ENCODE results near the gene HTR6.
"Not testable (repeated sequence)": the region's sequence is repeated elsewhere in the genome, so short reads cannot be mapped to it uniquely, and the experiment has no call there.

The HTR6 gene

DNA sequence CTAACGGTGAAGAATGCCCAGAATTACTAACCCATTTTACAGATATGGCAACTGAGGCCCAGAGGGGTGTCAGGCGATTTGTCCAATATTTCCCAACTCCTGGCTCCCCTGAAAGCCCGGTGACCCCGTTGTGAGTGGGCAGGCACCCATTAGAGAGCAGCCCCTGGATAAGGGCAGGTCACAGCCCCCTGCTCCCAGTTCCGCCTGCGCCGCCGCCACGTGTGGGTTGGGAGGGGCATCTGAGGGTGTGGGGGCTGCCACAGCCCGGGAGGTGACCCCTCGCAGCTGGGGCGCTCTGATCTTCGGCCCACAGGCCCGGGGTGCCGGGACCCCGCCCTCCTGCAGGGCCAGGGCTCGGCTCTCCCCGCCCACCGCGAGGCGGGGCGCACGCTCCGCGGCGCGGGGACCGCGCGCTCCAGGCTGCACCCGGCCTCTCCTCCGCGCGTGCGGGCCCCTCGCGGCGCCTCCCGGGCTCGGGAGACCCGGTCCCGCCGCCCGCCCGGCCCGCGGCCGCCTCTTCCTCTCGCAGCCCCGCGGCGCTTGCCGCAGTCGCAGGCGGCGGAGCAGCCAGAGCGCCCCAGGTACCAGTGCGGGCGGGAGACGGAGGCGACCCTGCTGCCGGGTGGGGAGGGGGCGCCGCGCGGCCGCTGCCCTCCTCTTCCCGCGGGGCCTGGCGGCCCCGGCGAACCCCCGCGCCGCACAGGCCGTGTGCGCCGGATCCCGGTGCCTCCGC lies at the start of gene HTR6:
Gene HTR6 (plus strand): TSS at position 423 of the 733 bp plus-strand sequence. CDS start 879 bp downstream, outside the sequence.
- DNase-seq (ENCODE audit: low read depth): no peak

DNA sequence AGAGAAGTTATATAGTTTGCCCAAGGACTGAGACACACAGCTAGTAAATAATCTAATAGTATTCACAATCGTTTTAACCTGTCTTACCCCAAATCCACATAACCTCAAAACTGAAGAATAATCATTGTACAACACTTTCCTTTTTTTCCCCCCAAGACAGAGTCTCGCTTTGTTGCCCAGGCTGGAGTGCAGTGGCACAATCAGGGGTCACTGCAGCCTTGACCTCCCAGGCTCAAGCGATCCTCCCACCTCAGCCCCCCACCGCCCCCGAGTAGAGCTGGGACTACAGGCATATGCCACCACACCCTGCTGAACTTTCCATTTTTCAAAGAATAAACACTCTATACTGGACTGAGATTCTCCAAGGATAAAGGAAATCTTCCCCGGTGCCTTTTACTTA lies 49.2 kb upstream of the HTR6 start:
- DNase-seq (ENCODE audit: low read depth): no peak

DNA sequence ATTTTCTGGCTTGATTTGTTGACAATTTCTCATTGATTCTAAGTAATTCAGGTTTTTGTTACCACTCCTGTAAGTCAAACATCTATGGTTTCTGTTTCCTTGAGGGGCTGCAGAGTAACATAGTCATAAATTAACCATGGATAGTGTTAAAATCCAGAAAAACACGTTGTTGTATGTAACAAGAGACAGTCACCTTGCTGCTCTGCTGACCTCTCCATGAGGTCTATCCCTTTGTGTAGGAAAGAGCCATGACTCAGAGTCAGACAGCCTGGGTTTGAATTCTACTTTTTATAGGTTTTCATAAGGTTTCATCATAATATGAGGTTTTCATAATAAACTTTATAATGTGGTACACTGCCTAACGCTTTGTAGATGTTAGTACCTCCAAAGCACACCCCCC lies 48.2 kb upstream of the HTR6 start:
- no peak for DNase-seq (ENCODE audit: low read depth)

DNA sequence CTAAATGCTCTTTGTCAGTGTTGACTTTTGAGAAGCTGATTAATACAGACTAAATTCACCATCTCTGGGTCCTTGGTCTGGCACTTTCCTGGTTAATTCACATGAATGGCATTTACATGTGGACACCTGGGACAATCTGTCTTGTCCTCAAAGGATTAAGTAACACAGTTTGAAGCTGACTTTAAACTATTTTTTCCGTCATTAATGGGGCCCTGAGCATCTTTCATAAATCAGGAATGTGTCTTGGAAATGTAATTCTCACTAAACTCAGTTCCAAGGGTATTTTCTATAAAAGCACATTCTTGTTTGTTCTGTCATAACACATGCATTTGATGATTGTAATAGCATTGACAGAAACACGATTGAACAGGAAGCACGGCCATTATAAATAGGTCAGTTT lies 47.3 kb upstream of the HTR6 start:
- no peak for DNase-seq (ENCODE audit: low read depth)

DNA sequence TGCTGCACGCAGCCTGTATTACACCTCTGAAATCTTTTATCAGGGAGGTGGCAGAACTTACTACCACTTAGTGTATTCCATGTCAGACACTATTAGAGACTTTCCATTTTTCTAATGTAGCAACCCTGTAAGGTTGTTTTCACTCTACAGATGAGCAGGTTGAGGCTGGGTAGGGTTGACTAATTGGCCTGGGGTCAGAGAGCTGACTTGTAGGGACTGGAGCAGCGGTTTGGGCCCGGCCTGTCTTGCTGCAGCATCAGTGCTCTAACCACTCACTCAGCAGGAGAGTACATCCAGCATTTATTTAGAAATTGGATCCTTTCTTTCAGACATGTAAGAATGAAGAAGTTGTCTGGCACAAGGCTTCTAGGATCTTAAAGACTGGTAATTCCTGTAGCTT lies 46.2 kb upstream of the HTR6 start:
- no peak for DNase-seq (ENCODE audit: low read depth)

DNA sequence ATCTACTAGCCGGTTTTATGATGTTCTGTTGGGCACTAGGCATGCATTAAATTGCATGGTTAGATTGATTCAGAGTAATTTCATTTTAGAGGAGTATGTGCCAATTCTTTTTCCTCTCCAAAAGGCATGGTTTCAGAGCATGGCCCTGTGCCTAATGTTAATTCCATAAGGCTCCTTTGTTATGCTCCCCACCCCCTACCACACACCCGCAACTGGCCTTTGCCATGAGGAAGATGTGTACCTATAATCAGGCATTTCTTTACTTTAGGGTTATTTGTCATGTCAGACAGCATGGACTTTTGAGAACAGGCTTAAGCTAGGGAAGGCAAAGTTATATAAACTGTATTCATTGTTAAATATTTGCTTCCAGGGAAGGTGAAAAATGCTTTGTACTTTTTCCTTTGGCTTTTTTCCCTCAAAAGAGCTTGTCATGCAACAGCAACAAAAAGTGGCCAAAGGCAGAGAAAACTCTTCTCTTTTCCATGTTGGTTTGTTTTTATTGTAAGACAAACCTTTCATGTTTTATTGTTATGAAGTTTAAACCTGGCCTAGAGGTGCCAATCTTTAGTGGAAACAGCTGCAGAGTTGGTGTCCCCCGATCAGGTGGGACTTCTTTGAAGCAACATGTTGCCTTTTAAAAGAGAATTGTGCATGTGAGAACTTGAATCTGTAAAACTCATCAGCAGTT lies 44.8 kb upstream of the HTR6 start:
- DNase-seq (ENCODE audit: low read depth): no peak

DNA sequence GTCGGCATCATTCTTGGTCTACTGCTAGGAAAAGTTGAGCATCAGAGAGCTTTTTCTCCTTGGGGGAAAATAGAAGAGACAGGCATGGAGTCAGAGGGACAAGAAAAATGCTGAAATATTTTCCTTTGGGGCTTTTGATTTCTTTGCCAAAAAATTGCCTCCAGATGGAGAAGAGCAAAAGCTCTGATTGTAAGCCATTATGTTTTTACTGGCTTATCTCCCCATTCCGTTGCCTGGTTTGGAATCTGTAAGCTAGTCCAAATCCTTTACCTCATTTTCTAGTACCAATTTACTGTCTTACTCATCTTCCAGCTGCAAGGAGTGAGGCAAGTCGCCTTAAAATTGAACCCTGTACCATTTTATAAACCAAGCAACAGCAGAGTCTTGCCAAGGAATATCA lies 43.9 kb upstream of the HTR6 start:
- no peak for DNase-seq (ENCODE audit: low read depth)

DNA sequence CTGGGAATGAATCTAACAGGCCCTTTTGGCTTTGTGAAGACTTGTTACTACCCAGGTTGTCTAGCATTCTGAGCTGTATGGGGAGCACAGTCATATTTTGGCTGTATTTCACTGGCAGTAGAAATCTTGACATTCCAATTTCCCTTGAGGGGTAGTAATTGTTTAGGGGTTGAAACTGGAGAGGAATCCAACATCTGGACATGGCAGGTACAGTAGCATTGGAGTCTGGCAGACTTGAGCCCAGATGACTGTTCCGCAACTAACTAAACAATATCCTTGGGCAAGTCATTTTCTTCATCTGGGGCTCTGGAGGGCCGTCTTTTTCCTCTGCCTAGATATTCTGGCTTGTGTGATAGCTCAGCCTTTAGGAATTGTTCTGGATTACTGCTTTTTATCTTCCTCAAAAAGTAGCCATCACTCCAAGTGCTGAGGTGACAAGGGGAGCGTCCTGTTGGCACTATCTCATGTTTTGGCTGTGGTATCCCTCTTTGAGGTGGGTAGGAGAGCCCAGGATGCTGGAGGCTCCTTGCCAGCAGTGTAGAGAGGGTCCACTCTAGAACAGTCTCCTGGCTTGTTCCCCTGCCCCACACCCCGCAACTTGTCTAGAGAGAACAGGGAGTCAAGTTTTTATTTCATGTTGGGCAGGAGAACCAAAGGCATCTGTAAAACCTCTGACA lies 43.3 kb upstream of the HTR6 start:
- DNase-seq (ENCODE audit: low read depth): no peak

DNA sequence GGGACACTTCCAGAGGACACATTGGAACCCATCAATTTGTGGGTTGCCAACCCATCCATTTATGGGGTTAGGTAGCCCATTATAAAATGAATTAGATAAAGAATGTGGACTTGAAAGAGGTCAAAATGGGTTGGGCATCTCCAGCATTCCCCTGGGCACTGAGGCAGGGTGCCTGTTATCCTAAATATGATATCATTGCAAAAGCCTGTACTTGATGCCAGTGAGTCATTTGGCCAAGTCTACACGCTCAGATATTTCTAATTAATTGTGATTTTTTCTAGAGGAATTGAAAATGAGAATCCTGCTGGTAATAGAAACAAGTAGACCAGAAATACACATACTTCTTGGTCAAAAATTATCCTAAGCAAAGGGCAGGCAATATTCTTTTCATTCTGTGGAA lies 42.5 kb upstream of the HTR6 start:
- DNase-seq (ENCODE audit: low read depth): no peak

DNA sequence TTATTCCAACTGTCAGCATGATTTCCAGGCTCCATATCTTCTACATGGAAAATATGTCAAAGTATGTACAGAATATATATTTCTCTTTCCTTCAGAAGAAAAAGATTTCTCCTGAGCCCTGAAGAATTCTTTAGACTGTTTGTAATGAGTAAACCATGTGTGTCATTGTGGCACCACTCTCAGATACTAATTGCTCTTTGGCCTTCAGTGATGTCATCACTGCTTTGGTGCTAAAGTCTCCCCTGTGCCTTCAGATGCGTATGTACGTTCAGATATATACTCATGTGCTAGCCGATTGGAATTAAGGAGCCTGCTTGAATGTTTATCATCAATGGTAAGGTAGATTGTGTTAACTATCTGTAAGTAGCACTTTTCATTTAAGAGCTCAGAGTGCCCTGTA lies 41.2 kb upstream of the HTR6 start:
- no peak for DNase-seq (ENCODE audit: low read depth)

DNA sequence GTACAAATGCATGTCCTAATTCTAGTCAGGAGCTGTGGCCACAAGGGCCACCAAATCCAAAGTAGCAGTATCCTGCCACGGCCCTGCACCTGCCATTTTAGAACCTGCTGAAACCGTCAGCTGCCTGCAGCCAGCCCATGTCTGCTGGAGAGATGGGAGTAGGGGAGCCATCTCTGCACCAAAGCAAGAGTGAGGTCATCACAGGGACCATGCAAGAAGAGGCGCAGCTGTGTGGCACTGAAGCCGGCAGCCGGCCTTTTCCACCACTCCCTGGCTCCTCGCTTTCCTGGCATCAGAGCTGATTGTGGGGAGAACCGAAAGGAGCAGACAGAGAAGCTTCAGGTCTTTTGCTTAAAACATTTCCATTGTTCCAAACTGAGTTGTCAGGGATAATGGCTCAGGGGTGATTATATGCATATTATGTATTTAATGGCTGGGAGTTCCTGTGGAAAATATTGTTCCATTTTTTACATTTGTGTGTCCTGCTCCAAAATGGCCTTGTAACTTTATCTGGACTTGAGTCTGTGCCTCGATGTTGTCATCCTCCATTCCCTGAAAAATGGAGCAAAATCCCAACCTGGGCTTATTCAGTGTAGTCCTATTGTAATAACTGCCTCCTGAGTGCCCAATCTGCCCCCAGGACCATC lies 39.3 kb upstream of the HTR6 start:
- DNase-seq (ENCODE audit: low read depth): no peak

DNA sequence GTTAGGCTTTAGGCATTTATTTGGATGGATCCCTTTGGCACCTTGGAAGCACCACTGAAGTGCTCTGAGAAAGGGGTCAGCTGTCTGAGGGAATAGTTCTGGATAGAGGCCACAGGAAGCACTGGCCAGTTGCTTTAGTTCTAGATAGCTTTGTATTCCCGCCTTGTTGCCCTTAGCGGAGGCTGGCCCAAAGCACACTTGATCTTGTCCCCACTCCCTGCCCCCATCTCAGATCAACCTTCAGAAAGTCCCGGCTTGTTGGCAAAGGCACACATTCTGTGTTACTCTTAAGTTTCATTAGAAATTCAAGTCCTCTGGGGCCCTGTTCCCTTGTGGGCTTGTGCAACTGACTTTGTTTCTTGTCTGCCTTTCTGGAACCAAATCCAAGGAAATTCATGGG lies 35.8 kb upstream of the HTR6 start:
- no peak for DNase-seq (ENCODE audit: low read depth)

DNA sequence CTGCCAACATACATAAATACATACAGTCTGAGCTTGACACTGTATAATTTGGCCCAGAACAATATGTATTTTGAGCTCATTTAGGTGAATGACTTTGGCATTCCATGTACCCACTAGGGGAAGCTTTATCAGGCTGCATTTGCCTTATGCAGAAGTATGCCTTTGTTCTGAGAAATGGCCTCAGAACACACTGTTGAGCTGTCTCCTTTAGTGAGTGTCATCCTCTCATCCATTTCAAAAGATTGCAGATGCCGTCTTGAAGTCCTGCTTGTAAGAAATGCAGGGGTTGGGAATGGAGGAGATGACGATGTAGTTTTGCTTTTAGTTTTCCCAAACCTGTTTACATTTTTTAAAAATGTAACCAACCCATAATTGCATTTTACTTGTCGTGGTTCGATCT lies 35.3 kb upstream of the HTR6 start:
- DNase-seq (ENCODE audit: low read depth): no peak

DNA sequence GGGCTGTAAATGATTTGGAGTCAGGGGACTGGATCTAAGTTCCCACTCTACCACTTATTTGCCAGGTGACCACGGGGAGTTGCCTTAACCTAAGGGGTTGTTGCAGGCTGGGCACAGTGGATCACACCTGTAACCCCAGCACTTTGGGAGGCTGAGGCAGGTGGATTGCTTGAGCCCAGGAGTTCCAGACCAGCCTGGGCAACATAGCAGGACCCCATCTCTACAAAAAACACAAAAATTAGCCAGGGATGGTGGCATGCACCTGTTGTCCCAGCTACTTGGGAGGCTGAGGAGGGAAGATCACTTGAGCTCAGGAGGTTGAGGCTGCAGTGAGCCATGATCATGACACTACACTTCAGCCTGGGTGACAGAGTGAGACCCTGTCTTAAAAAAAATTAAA lies 34.5 kb upstream of the HTR6 start:
- DNase-seq (ENCODE audit: low read depth): not testable (repeated sequence)

DNA sequence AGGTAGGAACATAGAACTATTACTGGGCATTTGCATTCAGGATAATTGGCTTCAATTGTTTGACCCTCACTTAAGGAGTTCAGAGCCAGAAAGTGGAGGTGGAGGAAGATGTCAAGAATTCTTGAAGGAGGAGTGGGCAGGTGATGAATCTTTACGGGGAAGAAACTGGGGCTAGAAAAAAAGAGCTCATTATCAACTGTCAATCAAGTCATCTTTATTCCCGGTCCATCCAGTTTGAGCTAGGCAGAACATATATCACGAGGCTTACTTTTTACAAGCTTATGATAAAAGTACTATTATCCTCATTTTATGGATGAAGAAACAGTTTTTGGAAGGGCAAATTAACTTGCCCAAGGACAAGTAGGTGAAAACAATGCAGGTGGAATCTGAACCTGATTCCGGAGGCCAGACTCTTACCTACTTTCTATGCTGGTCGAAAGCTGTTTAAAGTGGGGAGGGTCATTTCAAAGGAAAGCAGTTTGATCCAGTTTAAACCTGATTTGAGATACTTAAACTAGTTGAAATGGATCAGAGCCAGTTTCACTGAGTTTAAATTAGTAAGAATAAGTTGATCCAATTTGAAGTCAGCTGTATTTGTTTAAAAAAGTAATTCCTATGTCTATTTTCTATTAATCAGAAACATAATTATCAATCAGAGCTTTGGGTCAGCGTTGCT lies 33.8 kb upstream of the HTR6 start:
- DNase-seq (ENCODE audit: low read depth): no peak

DNA sequence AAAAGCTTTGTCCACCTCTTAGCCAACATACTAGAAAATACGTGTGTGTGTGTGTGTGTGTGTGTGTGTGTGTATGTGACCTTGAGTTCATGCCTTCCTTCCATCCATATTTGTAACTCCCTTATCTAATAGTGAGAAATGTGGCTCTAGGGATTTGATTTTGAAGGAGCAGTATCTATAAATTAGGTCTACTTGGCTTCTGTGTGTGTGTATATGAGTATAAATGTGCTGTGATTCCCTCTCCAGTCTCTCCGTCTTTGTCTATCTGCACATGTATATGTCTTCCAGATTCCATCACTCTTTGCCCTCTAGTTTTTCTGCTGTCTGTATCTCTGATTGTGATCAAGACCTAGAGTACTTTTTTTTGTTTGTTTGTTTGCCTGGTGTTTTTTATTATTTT lies 32.5 kb upstream of the HTR6 start:
- DNase-seq (ENCODE audit: low read depth): no peak

DNA sequence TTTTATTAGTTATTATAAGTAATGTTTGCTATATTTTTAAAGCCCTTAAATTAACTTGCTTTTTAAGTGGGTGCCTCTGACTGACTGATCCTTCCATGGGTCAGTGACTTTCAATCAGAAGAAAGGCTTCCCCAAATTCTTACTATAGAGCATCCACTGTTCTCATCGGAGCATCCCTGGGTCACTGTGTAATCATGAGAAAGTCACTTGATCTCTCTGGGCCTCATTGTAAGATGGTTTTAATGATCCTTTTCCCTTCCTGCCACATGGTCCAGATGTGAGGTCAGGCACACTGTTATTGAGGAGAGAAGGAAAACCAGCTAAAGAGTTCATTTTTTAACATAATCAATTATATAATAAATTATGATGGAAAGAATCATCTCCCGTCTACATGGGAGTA lies 31.6 kb upstream of the HTR6 start:
- DNase-seq (ENCODE audit: low read depth): no peak

DNA sequence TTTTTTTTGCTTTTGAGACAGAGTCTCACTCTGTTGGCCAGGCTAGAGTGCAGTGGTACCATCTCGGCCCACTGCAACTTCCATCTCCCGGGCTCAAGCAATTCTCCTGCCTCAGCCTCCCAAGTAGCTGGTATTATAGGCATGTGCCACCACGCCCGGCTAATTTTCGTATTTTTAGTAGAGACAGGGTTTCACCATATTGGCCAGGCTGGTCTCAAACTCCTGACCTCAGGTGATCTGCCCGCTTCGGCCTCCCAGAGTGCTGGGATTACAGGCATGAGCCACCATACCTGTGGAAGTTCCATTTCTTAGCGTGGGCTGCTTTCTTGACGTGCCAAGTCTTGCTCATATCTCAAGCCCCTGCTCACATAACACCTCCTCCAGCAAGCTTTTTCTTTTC lies 29.6 kb upstream of the HTR6 start:
- not testable (repeated sequence) for DNase-seq (ENCODE audit: low read depth)

DNA sequence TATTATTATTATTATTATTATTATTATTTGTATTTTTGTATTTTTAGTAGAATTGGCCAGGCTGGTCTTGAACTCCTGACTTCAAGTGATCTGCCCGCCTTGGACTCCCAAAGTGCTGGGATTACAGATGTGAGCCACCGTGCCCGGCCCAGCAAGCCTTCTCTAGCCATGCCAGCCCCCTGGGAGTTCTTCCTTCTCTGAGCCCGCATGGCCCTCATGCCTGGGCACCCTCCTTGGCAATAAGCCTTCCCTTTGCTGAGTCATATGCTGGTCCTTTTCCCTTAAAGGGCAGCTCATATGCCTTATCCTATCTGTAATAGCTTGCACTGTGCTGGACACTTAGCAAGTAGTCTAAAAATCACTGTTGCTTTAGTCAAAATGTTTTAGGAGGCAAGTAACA lies 29.0 kb upstream of the HTR6 start:
- DNase-seq (ENCODE audit: low read depth): no peak

DNA sequence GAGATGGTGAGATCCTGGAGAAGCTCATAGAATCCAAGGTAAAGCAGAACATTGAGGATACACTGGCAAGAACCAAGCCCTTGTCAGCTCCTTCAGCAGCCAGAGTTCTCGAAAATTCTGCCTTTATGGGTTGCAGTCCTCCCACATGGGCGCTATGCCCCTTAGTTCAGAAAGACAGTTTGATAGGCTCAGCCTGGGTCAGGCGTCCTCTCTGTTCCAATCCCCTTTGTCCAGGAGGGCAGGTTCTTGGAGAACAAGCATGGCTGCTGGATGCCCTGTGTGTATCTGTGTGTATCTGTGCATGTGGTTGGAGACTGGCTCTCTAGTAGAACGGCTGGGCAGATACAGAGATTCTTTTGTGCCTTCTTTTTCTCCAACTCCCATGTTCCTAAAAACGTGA lies 28.6 kb upstream of the HTR6 start:
- DNase-seq (ENCODE audit: low read depth): no peak

DNA sequence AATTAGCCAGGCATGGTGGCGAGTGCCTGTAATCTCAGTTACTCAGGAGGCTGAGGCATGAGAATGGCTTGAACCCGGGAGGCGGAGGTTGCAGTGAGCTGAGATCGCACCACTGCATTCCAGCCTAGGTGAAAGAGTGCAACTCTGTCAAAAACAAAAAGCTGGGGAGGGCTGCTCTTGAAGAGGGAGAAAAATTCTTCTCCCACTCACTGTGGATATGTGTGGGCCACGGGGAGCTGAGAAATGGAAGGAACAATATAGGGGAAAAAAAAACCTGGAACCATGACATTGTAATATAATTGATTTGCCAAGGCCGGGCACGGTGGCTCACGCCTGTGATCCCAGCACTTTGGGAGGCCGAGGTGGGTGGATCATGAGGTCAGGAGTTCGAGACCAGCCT lies 27.9 kb upstream of the HTR6 start:
- DNase-seq (ENCODE audit: low read depth): not testable (repeated sequence)

DNA sequence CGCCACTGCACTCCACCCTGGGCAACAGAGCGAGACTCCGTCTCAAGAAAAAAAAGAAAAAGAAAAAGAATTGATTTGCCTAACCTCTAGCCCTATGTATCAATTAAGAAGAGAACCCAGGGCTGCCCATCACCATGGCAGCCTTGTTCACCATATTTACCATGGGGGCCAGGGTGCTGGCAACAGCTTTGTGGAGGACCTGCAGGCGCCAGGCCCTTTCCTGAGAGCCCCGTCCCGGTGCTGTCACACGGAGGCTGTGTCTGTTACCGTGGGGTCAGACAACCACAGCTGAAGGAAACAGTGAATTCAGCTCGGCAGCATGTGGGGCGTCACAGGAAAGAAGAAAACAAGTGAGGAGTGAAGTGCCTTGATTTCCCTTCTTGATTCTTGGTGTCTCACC lies 27.1 kb upstream of the HTR6 start:
- no peak for DNase-seq (ENCODE audit: low read depth)
